ENCODE measurements around the gene OR5AU1. TPM values are rescaled to one million over a fixed set of nuclear protein-coding genes. Genes with fewer than 3 reads are reported as not detected.

OR5AU1 gene
- total and polyA plus RNA-seq, 2 of the 4 experiments (the other 2 are of a cell fraction), result not detected

DNA sequence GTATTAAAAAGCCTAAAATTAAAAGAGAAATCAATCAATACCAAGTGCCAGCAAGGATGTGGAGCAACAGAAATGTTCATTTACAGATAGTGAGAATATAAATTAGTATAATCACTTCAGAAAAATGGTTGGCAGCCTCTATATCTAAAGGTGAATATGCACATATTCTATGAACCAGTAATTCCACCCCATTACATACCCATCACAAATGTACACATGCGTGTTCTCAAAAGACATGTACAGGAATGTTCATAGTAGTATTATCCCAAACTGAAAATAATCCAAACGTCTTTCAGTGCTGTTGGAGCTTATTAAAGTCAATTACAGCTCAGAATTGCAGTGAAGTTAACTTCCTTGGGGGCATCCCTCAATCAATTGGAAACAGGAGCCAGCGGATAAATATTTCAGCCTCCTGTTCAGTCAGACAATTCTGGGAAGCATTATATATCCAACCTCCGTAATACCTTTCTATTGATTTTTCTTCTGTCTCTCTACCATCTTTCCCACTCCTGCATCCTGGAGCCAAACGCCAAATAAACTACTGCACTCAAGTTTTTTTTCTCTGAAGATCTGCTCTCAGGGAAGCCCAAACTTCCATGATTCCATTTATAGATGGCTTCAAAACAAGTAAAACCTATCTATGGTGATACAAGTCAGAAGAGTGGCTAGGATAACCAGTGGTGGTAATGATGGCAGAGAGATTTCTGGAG is 45.0 kb upstream of the OR5AU1 start:
- Histone ChIP-seq H2AK9ac (replicated peaks; ENCODE audit: low read depth, low read length, poor library complexity) (no peak overlapping the region), H2BK5ac (ENCODE audit: low read depth, low read length, poor library complexity, severe bottlenecking) (no peak overlapping the region), H4K91ac (ENCODE audit: insufficient read depth, low read depth, low read length) (no peak overlapping the region), H4K20me1 (ENCODE audit: insufficient read depth, low read length) (no peaks in the 10 kb centered on the region; the same call in none of the 2 replicates), H3K23ac (ENCODE audit: low read depth, low read length) (no peak overlapping the region), H2AFZ (replicated peaks; ENCODE audit: low read length, poor library complexity) (no peak overlapping the region), H3K14ac (replicated peaks; ENCODE audit: low read depth, low read length) (no peak overlapping the region), H3K9ac (ENCODE audit: low read depth, low read length) (no peak overlapping the region), H3K27ac (ENCODE audit: insufficient read depth, low read length) (no peak overlapping the region), H4K8ac (ENCODE audit: low read depth in 2 of 2, low read length in 2 of 2) (no peak overlapping the region), H3K79me1 (ENCODE audit: low read depth in 1 of 2, low read length in 2 of 2) (peaks cover 0 to 22% of the 10 kb centered on the region in 2 experiments; a peak in 2 of 4 replicates), H2AK5ac (ENCODE audit: low read depth, low read length) (no peak overlapping the region), H2BK15ac (ENCODE audit: low read depth, low read length) (no peak overlapping the region), H3K9me3 (ENCODE audit: control insufficient read depth, insufficient read depth, low read length) (peaks cover 3% of the 10 kb centered on the region; the same call in 1 of the 2 replicates), H3K18ac (ENCODE audit: low read depth, low read length) (no peak overlapping the region), H2BK120ac (ENCODE audit: low read depth, low read length) (no peak overlapping the region), H3K56ac (ENCODE audit: extremely low read depth, insufficient read depth, low read length) (no peak overlapping the region), H3K4me1 (ENCODE audit: control insufficient read depth, insufficient read depth, low read length) (no peaks in the 10 kb centered on the region; the same call in 1 of the 2 replicates), H3K4me3 (ENCODE audit: insufficient read depth, low read depth, low read length) (no peak overlapping the region), H3K9me1 (ENCODE audit: insufficient read depth, low read length) (peaks cover 4% of the 10 kb centered on the region; the same call in 1 of the 2 replicates), H3K27me3 (ENCODE audit: control insufficient read depth, insufficient read depth, low read length) (no peaks in the 10 kb centered on the region), H3K4ac (ENCODE audit: low read depth, low read length) (no peak overlapping the region), H3K36me3 (ENCODE audit: control insufficient read depth, insufficient read depth, low read length) (peaks cover 7% of the 10 kb centered on the region), H4K5ac (ENCODE audit: low read depth, low read length) (no peak overlapping the region), H2BK20ac (ENCODE audit: low read depth, low read length) (no peak overlapping the region), H3K4me2 (ENCODE audit: low read depth, low read length) (no peak overlapping the region)
- ATAC-seq (ENCODE audit: low read depth) (no peak), DNase-seq (no peak)
- no TSS peak for BruUV-seq (replicated peaks)
- 80% methylated on average over 1 of the region's 5 CpGs; no CpG with 5 or more reads in 1 of the 2 experiments for WGBS, 2 experiments (ENCODE audit: extremely low coverage in 2 of 2, insufficient read length in 1 of 2)
- POLR2A ChIA-PET (ENCODE audit: unreplicated experiment), result no interaction called here
- intact Hi-C loops (cut with micrococcal nuclease) (no loop called here), in situ Hi-C loops (cut with MboI; ENCODE audit: low sequenced_read_pairs) (no loop called here), dilution Hi-C loops (cut with HindIII; ENCODE audit: low sequenced_read_pairs, unreplicated experiment) (no loop called here)
- TF ChIP-seq SMC3 (IDR thresholded peaks at IDR 0.05; ENCODE audit: low read depth, low read length), result no peak
- TF ChIP-seq POLR2A (IDR thresholded peaks at IDR 0.05; ENCODE audit: low read depth, low read length), result no peak
- TF ChIP-seq, protein P1, sequence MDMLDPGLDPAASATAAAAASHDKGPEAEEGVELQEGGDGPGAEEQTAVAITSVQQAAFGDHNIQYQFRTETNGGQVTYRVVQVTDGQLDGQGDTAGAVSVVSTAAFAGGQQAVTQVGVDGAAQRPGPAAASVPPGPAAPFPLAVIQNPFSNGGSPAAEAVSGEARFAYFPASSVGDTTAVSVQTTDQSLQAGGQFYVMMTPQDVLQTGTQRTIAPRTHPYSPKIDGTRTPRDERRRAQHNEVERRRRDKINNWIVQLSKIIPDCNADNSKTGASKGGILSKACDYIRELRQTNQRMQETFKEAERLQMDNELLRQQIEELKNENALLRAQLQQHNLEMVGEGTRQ (IDR thresholded peaks at IDR 0.05; ENCODE audit: low read depth, low read length), result no peak
- TF ChIP-seq, protein P2, sequence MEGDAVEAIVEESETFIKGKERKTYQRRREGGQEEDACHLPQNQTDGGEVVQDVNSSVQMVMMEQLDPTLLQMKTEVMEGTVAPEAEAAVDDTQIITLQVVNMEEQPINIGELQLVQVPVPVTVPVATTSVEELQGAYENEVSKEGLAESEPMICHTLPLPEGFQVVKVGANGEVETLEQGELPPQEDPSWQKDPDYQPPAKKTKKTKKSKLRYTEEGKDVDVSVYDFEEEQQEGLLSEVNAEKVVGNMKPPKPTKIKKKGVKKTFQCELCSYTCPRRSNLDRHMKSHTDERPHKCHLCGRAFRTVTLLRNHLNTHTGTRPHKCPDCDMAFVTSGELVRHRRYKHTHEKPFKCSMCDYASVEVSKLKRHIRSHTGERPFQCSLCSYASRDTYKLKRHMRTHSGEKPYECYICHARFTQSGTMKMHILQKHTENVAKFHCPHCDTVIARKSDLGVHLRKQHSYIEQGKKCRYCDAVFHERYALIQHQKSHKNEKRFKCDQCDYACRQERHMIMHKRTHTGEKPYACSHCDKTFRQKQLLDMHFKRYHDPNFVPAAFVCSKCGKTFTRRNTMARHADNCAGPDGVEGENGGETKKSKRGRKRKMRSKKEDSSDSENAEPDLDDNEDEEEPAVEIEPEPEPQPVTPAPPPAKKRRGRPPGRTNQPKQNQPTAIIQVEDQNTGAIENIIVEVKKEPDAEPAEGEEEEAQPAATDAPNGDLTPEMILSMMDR (conservative IDR thresholded peaks at IDR 0.05; ENCODE audit: low read depth, low read length), result no peak
- no peak for TF ChIP-seq NFE2L2 (IDR thresholded peaks at IDR 0.05; ENCODE audit: low read depth, low read length)
- TF ChIP-seq, protein P3, sequence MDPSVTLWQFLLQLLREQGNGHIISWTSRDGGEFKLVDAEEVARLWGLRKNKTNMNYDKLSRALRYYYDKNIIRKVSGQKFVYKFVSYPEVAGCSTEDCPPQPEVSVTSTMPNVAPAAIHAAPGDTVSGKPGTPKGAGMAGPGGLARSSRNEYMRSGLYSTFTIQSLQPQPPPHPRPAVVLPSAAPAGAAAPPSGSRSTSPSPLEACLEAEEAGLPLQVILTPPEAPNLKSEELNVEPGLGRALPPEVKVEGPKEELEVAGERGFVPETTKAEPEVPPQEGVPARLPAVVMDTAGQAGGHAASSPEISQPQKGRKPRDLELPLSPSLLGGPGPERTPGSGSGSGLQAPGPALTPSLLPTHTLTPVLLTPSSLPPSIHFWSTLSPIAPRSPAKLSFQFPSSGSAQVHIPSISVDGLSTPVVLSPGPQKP (IDR thresholded peaks at IDR 0.05; ENCODE audit: borderline replicate concordance, low read depth, low read length), result no peak
- no peak for TF ChIP-seq RFX5 (IDR thresholded peaks at IDR 0.05; ENCODE audit: low read depth, low read length)
- TF ChIP-seq RCOR1 (IDR thresholded peaks at IDR 0.05; ENCODE audit: insufficient replicate concordance, low read length), result no peak
- TF ChIP-seq MAZ (IDR thresholded peaks at IDR 0.05; ENCODE audit: borderline replicate concordance, low read depth, low read length), result no peak
- TF ChIP-seq MAFK (IDR thresholded peaks at IDR 0.05; ENCODE audit: low read depth, low read length), result no peak
- TF ChIP-seq FOS (IDR thresholded peaks at IDR 0.05; ENCODE audit: low read depth, low read length), result no peak
- TF ChIP-seq CHD1 (IDR thresholded peaks at IDR 0.05; ENCODE audit: low read depth, low read length), result no peak
- no peak for TF ChIP-seq RAD21 (IDR thresholded peaks at IDR 0.05; ENCODE audit: low read length)
- TF ChIP-seq MXI1 (IDR thresholded peaks at IDR 0.05; ENCODE audit: borderline replicate concordance, low read depth, low read length), result no peak
- CTCF ChIA-PET, result no interaction called here
